Activated CD4-positive, alpha-beta T cell treated with anti-CD3 and anti-CD28 coated beads, Interleukin-2, amount 50 U/mL, for 48 hours (primary cell): ENCODE results near the gene NUMB.

Experiments used
- DNase-seq, 2 experiments: peaks; one replicate each; pipeline ENCODE4 v3.0.0-alpha.2; 2020

Gene NUMB

GRCh38 chr14:73258845-73259611 is 199.3 kb downstream of the NUMB start:
- no peak for DNase-seq

GRCh38 chr14:73258076-73258475 is 200.3 kb downstream of the NUMB start:
- no peak for DNase-seq

- DNase-seq, result no peak
Observed at GRCh38 chr14:73255693-73256225, 202.6 kb downstream of the NUMB start.

GRCh38 chr14:73255005-73255400 is 203.3 kb downstream of the NUMB start:
- no peak for DNase-seq

GRCh38 chr14:73254247-73255004 is 203.9 kb downstream of the NUMB start:
- DNase-seq, result no peak

GRCh38 chr14:73253721-73254120 is 204.6 kb downstream of the NUMB start:
- DNase-seq, result no peak

GRCh38 chr14:73253323-73253610 is 205.1 kb downstream of the NUMB start:
- no peak for DNase-seq

GRCh38 chr14:73252491-73253322 is 205.6 kb downstream of the NUMB start:
- DNase-seq, result no peak

GRCh38 chr14:73251516-73252215 is 206.7 kb downstream of the NUMB start:
- DNase-seq, result no peak

GRCh38 chr14:73250781-73251500 is 207.4 kb downstream of the NUMB start:
- DNase-seq, result no peak

GRCh38 chr14:73250317-73250713 is 208.0 kb downstream of the NUMB start:
- no peak for DNase-seq

- DNase-seq, result no peak
Observed at GRCh38 chr14:73249564-73250316, 208.6 kb downstream of the NUMB start.

- DNase-seq, result no peak
Observed at GRCh38 chr14:73249108-73249507, 209.2 kb downstream of the NUMB start.

GRCh38 chr14:73248108-73248868 is 210.1 kb downstream of the NUMB start:
- no peak for DNase-seq

- DNase-seq, result no peak
Observed at GRCh38 chr14:73246387-73247150, 211.8 kb downstream of the NUMB start.

GRCh38 chr14:73245480-73246325 is 212.6 kb downstream of the NUMB start:
- peak; percentile 50 to 61 for DNase-seq

- no peak for DNase-seq
Observed at GRCh38 chr14:73244541-73245290, 213.6 kb downstream of the NUMB start.

- DNase-seq, result no peak
Observed at GRCh38 chr14:73243748-73244147, 214.6 kb downstream of the NUMB start.
